DOHH2 (cell line): ENCODE measurements around the gene RPS6KA4.

Experiments used
- H3F3A ChIP-seq: fragments of 200-600 bp; sonication (generic), shearing (Covaris generic); 2 replicates; pipeline ENCODE4 v1.6.0; 2016; ENCODE audit warnings: antibody characterized with exemption, mild to moderate bottlenecking; ENCODE audit not compliant: control insufficient read depth, insufficient read depth
- H3K27ac ChIP-seq: fragments of 200-600 bp; sonication (generic); 2 replicates; pipeline ENCODE4 v1.5.1; 2014; ENCODE audit warnings: low read depth, mild to moderate bottlenecking, low read length, moderate library complexity
- H3K27me3 ChIP-seq: fragments of 200-600 bp; sonication (generic); 2 replicates; pipeline ENCODE4 v1.6.1; 2014; ENCODE audit warnings: mild to moderate bottlenecking, low read length, mixed read lengths; ENCODE audit not compliant: control insufficient read depth
- H3K36me3 ChIP-seq: fragments of 200-600 bp; sonication (generic); 2 replicates; pipeline ENCODE4 v1.6.1; 2014; ENCODE audit warnings: mild to moderate bottlenecking, low read length, moderate library complexity, mixed read lengths; ENCODE audit not compliant: control insufficient read depth
- H3K4me1 ChIP-seq: fragments of 200-600 bp; sonication (generic); 2 replicates; pipeline ENCODE4 v1.6.1; 2014; ENCODE audit warnings: mild to moderate bottlenecking, low read length, mixed read lengths; ENCODE audit not compliant: control insufficient read depth
- H3K4me2 ChIP-seq: fragments of 200-600 bp; sonication (generic); 2 replicates; pipeline ENCODE4 v1.6.0; 2014; ENCODE audit warnings: mild to moderate bottlenecking, low read length, moderate library complexity
- H3K4me3 ChIP-seq: fragments of 200-600 bp; sonication (generic); 2 replicates; pipeline ENCODE4 v1.5.1; 2014; ENCODE audit warnings: mild to moderate bottlenecking, low read length, mixed read lengths
- H3K79me2 ChIP-seq: fragments of 200-600 bp; sonication (generic); 2 replicates; pipeline ENCODE4 v1.6.1; 2014; ENCODE audit warnings: mild to moderate bottlenecking, low read length, mixed read lengths; ENCODE audit not compliant: control insufficient read depth
- H3K9me2 ChIP-seq: fragments of 200-600 bp; sonication (generic); replicated peaks from 2 replicates; pipeline ENCODE4 v1.6.1; 2014; ENCODE audit warnings: mild to moderate bottlenecking, low read length, mixed read lengths; ENCODE audit not compliant: control insufficient read depth
- H3K9me3 ChIP-seq: fragments of 200-600 bp; sonication (generic); 2 replicates; pipeline ENCODE4 v1.6.1; 2014; ENCODE audit warnings: antibody characterized with exemption, low read length, mixed read lengths; ENCODE audit not compliant: control insufficient read depth, insufficient read depth
- H4K20me1 ChIP-seq: fragments of 200-600 bp; sonication (generic); 2 replicates; pipeline ENCODE4 v1.6.0; 2014; ENCODE audit warnings: low read depth, mild to moderate bottlenecking, antibody characterized with exemption, low read length, moderate library complexity; ENCODE audit not compliant: control insufficient read depth, insufficient read depth
- CTCF ChIP-seq: fragments of 200-600 bp; sonication (generic); IDR thresholded peaks from one replicate; pipeline ENCODE4 v1.5.1; 2014; ENCODE audit warnings: antibody characterized with exemption, mild to moderate bottlenecking, low read depth, low read length; ENCODE audit not compliant: poor library complexity, severe bottlenecking
- EZH2phosphoT487 ChIP-seq: fragments of 200-600 bp; sonication (generic); IDR thresholded peaks from 2 replicates; pipeline ENCODE4 v1.6.1; 2017; ENCODE audit warnings: borderline replicate concordance, mild to moderate bottlenecking, antibody characterized with exemption, low read length, moderate library complexity, mixed read lengths

Gene RPS6KA4

GRCh38 chr11:64318766-64319761, 39.9 kb upstream of the RPS6KA4 start:
- no peaks in the 10 kb centered on the region for H4K20me1 ChIP-seq
- H3K27ac ChIP-seq: peak overlapping the region; percentile 93
- H3K79me2 ChIP-seq: peaks cover 39% of the 10 kb centered on the region
- H3K9me2 ChIP-seq: no peaks in the 10 kb centered on the region
- TF ChIP-seq CTCF (no peak), EZH2phosphoT487 (no peak)
- no peaks in the 10 kb centered on the region for H3K27me3 ChIP-seq
- H3F3A ChIP-seq: peaks cover 16% of the 10 kb centered on the region
- H3K36me3 ChIP-seq: peaks cover 63% of the 10 kb centered on the region
- peaks cover 28% of the 10 kb centered on the region for H3K4me1 ChIP-seq
- no peaks in the 10 kb centered on the region for H3K9me3 ChIP-seq
- H3K4me3 ChIP-seq: peak overlapping the region; percentile 91
- H3K4me2 ChIP-seq: peak overlapping the region; percentile 79

- Histone ChIP-seq H3K9me3 (no peaks in the 10 kb centered on the region), H3K9me2 (no peaks in the 10 kb centered on the region), H3F3A (peaks cover 16% of the 10 kb centered on the region), H3K4me2 (no peak overlapping the region), H3K79me2 (peaks cover 33% of the 10 kb centered on the region), H3K36me3 (peaks cover 48% of the 10 kb centered on the region), H3K4me3 (no peak overlapping the region), H3K27ac (no peak overlapping the region), H4K20me1 (no peaks in the 10 kb centered on the region), H3K27me3 (no peaks in the 10 kb centered on the region), H3K4me1 (peaks cover 17% of the 10 kb centered on the region)
- TF ChIP-seq EZH2phosphoT487: no peak
- TF ChIP-seq CTCF: no peak
Observed at GRCh38 chr11:64320556-64320955, 38.4 kb upstream of the RPS6KA4 start.

GRCh38 chr11:64321026-64321425, 37.9 kb upstream of the RPS6KA4 start:
- no peak overlapping the region for H3K27ac ChIP-seq
- H3K4me1 ChIP-seq: peaks cover 12% of the 10 kb centered on the region
- H3K36me3 ChIP-seq: peaks cover 44% of the 10 kb centered on the region
- H3K4me2 ChIP-seq: no peak overlapping the region
- H3K27me3 ChIP-seq: no peaks in the 10 kb centered on the region
- no peaks in the 10 kb centered on the region for H3K9me3 ChIP-seq
- TF ChIP-seq CTCF (no peak), EZH2phosphoT487 (no peak)
- H3K9me2 ChIP-seq: no peaks in the 10 kb centered on the region
- no peaks in the 10 kb centered on the region for H4K20me1 ChIP-seq
- peaks cover 28% of the 10 kb centered on the region for H3K79me2 ChIP-seq
- H3F3A ChIP-seq: peaks cover 16% of the 10 kb centered on the region
- no peak overlapping the region for H3K4me3 ChIP-seq
